ENCODE data around the gene KCNJ15.

Gene KCNJ15

GRCh38 chr21:38273745-38274542 lies 17.2 kb downstream of the KCNJ15 start:
- no peak for TF ChIP-seq CTCF (IDR thresholded peaks at IDR 0.05; ENCODE audit: low read depth, low read length)
- TF ChIP-seq EZH2phosphoT487 (IDR thresholded peaks at IDR 0.05; ENCODE audit: low read depth) = no peak
- no peaks in the 10 kb centered on the region for H4K20me1 ChIP-seq (ENCODE audit: insufficient read depth, low read length)
- no peak overlapping the region for H3K4me3 ChIP-seq (ENCODE audit: low read length)
- H3K4me2 ChIP-seq (ENCODE audit: low read length) = no peak overlapping the region
- H3K27ac ChIP-seq (ENCODE audit: low read length) = no peak overlapping the region
- no peaks in the 10 kb centered on the region for H3K9me3 ChIP-seq (ENCODE audit: insufficient read depth, low read length)
- H3K79me2 ChIP-seq (ENCODE audit: low read length) = no peaks in the 10 kb centered on the region
- no peak overlapping the region for H2AFZ ChIP-seq (ENCODE audit: low read depth, low read length)
- H3K9ac ChIP-seq (ENCODE audit: low read length) = no peak overlapping the region
- H3K4me1 ChIP-seq (ENCODE audit: low read length) = no peaks in the 10 kb centered on the region
- no peaks in the 10 kb centered on the region for H3K36me3 ChIP-seq (replicated peaks; ENCODE audit: low read depth, low read length)
- no peaks in the 10 kb centered on the region for H3K27me3 ChIP-seq (ENCODE audit: low read depth, low read length)

- Histone ChIP-seq H2AFZ (ENCODE audit: low read depth, low read length) (no peak overlapping the region), H3K79me2 (ENCODE audit: low read length) (no peaks in the 10 kb centered on the region), H3K4me2 (ENCODE audit: low read length) (no peak overlapping the region), H3K9ac (ENCODE audit: low read length) (no peak overlapping the region), H3K9me3 (ENCODE audit: insufficient read depth, low read length) (no peaks in the 10 kb centered on the region), H3K4me1 (ENCODE audit: low read length) (no peaks in the 10 kb centered on the region), H4K20me1 (ENCODE audit: insufficient read depth, low read length) (no peaks in the 10 kb centered on the region), H3K36me3 (replicated peaks; ENCODE audit: low read depth, low read length) (no peaks in the 10 kb centered on the region), H3K4me3 (ENCODE audit: low read length) (no peak overlapping the region), H3K27me3 (ENCODE audit: low read depth, low read length) (no peaks in the 10 kb centered on the region), H3K27ac (ENCODE audit: low read length) (no peak overlapping the region)
- TF ChIP-seq EZH2phosphoT487 (IDR thresholded peaks at IDR 0.05; ENCODE audit: low read depth) (no peak), CTCF (IDR thresholded peaks at IDR 0.05; ENCODE audit: low read depth, low read length) (no peak)
Measured at GRCh38 chr21:38277501-38278131, 20.8 kb downstream of the KCNJ15 start.

- no peaks in the 10 kb centered on the region for H3K79me2 ChIP-seq (ENCODE audit: low read length)
- H4K20me1 ChIP-seq (ENCODE audit: insufficient read depth, low read length) = no peaks in the 10 kb centered on the region
- no peak overlapping the region for H3K4me3 ChIP-seq (ENCODE audit: low read length)
- H3K36me3 ChIP-seq (replicated peaks; ENCODE audit: low read depth, low read length) = no peaks in the 10 kb centered on the region
- H3K4me2 ChIP-seq (ENCODE audit: low read length) = no peak overlapping the region
- H3K27ac ChIP-seq (ENCODE audit: low read length) = no peak overlapping the region
- TF ChIP-seq EZH2phosphoT487 (IDR thresholded peaks at IDR 0.05; ENCODE audit: low read depth) (no peak), CTCF (IDR thresholded peaks at IDR 0.05; ENCODE audit: low read depth, low read length) (no peak)
- no peaks in the 10 kb centered on the region for H3K9me3 ChIP-seq (ENCODE audit: insufficient read depth, low read length)
- no peak overlapping the region for H3K9ac ChIP-seq (ENCODE audit: low read length)
- no peaks in the 10 kb centered on the region for H3K27me3 ChIP-seq (ENCODE audit: low read depth, low read length)
- H2AFZ ChIP-seq (ENCODE audit: low read depth, low read length) = no peak overlapping the region
- H3K4me1 ChIP-seq (ENCODE audit: low read length) = no peaks in the 10 kb centered on the region
Measured at GRCh38 chr21:38280454-38280853, 23.7 kb downstream of the KCNJ15 start.

- Histone ChIP-seq H3K79me2 (ENCODE audit: low read length) (no peaks in the 10 kb centered on the region), H3K27ac (ENCODE audit: low read length) (no peak overlapping the region), H3K36me3 (replicated peaks; ENCODE audit: low read depth, low read length) (no peaks in the 10 kb centered on the region), H3K4me2 (ENCODE audit: low read length) (no peak overlapping the region), H3K4me3 (ENCODE audit: low read length) (no peak overlapping the region), H3K9me3 (ENCODE audit: insufficient read depth, low read length) (no peaks in the 10 kb centered on the region), H3K27me3 (ENCODE audit: low read depth, low read length) (no peaks in the 10 kb centered on the region), H3K9ac (ENCODE audit: low read length) (no peak overlapping the region), H4K20me1 (ENCODE audit: insufficient read depth, low read length) (no peaks in the 10 kb centered on the region), H3K4me1 (ENCODE audit: low read length) (no peaks in the 10 kb centered on the region), H2AFZ (ENCODE audit: low read depth, low read length) (no peak overlapping the region)
- TF ChIP-seq CTCF (IDR thresholded peaks at IDR 0.05; ENCODE audit: low read depth, low read length) = no peak
- TF ChIP-seq EZH2phosphoT487 (IDR thresholded peaks at IDR 0.05; ENCODE audit: low read depth) = no peak
Measured at GRCh38 chr21:38280867-38281266, 24.1 kb downstream of the KCNJ15 start.

Data from OCI-LY3 (cell line).